GM12891 (cell line): ENCODE results near the gene TEAD4.

ENCODE experiments used
- POLR2A ChIP-seq: IDR thresholded peaks from 2 replicates; pipeline ENCODE4 v1.6.1; 2011; ENCODE audit warnings: low read depth, low read length, control low read depth
- POLR2AphosphoS5 ChIP-seq: IDR thresholded peaks from 2 replicates; pipeline ENCODE4 v1.6.1; 2011; ENCODE audit warnings: low read depth, low read length, control low read depth
- POU2F2 ChIP-seq: IDR thresholded peaks from 2 replicates; pipeline ENCODE4 v1.6.1; 2011; ENCODE audit warnings: low read depth, mild to moderate bottlenecking, control low read depth, low read length, moderate library complexity

DNA sequence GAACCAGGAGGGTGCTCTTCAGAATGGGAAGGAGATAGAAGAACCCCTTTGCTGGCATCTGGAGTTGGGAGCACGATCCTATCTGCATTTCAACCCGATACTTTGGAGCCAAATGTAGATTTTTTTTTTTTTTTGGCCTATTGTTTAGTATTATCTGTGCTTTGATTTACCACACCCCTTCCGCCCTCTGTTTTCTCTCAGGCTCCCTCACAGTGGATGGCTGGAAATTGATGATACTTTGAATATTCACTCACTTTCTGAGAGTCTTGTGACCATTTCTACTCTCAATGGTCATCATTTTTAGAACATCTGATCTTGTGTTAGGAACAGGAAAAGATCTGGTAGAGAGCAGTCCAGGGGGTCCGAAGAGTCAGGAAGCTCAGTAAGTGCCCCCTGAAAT is 127.0 kb downstream of the TEAD4 start:
- TF ChIP-seq POLR2A = no peak
- TF ChIP-seq POLR2AphosphoS5 = no peak
- no peak for TF ChIP-seq POU2F2
